Stimulated activated CD4-positive, alpha-beta T cell treated with anti-CD3 and anti-CD28 coated beads, Interleukin-4, amount 100 ng/mL, for 4 hours (primary cell): ENCODE measurements around the gene SCYGR6.

Experiments
- DNase-seq, 2 experiments: peaks; one replicate each; pipeline ENCODE4 v3.0.0-alpha.2; 2020

Gene SCYGR6

DNA sequence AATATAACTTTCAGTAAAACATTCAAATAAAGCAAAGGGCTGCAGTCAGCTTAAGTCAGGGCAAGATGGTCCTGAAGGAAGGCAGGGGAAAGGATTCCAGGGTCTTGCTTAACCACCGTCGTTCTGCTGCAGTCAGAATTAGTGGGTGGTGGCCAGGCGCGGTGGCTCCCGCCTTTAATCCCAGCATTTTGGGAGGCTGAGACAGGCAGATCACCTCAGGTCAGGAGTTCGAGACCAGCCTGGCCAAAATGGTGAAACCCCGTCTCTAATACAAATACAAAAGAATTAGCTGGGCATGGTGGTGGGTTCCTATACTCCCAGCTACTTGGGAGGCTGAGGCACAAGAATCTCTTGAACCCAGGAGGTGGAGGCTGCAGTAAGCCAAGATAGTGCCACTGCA is 13.6 kb downstream of the SCYGR6 start:
- no peak for DNase-seq

- no peak for DNase-seq
These were observed 17.2 kb downstream of the SCYGR6 start for GRCh38 chr2:227707390-227707789.

DNA sequence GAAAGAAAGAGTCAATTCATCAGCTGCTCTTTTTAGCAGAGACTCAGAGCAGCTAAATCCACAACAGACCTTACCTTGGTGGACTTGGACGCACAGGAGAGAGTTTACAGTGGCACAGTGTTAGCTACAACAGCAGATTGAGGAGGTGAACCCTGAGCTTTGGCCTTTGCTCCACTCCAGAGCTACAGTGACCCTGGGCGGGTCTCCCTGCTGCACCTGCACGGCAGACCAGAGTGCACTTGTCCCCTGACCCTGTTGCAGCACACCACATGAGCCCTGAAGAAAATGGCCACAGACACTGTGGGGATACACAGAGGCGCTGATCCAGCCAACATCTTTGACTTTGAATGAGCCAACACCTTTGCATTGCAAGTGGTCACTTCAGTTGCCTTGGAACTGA is 17.7 kb downstream of the SCYGR6 start:
- no peak for DNase-seq

GRCh38 chr2:227703961-227704360 is 20.6 kb downstream of the SCYGR6 start:
- no peak for DNase-seq

GRCh38 chr2:227703280-227703732 is 21.3 kb downstream of the SCYGR6 start:
- DNase-seq, result no peak

DNA sequence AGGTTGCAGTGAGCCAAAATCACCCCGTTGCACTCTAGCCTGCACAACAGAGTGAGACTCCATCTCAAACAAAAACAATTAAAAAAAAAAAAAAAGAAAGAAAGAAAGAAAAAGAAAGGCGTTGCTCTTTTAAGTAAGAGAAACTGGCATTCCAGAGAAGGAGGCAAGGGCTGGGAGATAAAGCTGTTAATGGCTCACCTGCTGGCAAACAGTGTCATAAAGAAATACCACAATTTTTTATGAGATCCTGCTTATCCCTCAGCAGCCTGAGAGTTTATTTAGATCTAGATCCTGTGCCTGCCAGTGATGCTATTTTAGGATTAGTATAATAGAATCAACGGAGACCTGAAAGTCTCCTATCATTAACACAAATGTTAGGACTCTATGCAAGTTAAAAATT is 23.0 kb downstream of the SCYGR6 start:
- DNase-seq, result no peak

- DNase-seq, result no peak
These were observed 27.4 kb downstream of the SCYGR6 start for GRCh38 chr2:227696990-227697679.

- DNase-seq, result no peak
These were observed 37.4 kb downstream of the SCYGR6 start for GRCh38 chr2:227687189-227687588.

DNA sequence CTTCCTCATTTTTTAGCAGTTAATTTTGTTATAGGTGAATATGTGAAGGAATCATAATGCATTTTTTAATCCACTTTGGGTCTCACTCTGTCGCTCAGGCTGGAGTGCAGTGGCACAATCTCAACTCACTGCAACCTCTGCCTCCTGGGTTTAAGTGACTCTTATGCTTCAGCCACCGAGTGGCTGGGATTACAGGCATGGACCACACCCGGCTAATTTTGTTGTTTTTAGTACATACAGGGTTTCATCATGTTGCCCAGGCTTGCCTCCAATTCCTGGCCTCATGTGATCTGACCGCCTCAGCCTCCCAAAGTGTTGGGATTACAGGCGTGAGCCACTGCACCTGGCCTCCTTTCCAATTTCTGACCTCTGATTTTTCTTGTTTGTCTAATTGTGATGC is 40.3 kb downstream of the SCYGR6 start:
- no peak for DNase-seq

DNA sequence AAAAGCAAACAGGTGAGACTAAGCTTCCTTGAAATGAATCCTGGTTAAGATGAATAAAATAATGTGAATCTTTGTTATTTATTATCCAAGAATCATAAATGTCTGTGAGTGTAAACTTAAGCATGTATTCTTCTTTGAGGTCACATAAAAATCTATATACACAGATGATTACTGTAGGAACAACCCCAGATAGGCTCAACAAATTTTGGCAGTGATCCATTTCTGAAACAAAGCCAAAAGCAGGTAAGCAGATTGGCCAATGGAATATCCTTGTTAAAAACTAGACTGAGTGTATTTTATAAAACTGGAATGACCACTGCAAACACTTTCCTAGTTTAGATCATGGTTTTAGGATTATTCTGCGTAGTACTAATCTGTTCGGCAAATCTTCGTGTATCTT is 46.6 kb downstream of the SCYGR6 start:
- no peak for DNase-seq

GRCh38 chr2:227674485-227674884 is 50.1 kb downstream of the SCYGR6 start:
- DNase-seq, result no peak
